Adipocyte (in vitro differentiated cells): ENCODE results near the gene MEF2D.

Source experiments
- DNase-seq: peaks from one replicate; pipeline ENCODE4 v3.0.0-alpha.2; 2015; ENCODE audit warnings: low read depth
- H3K27me3 ChIP-seq: replicated peaks from 2 replicates; pipeline ENCODE4 v1.7.0; 2013; ENCODE audit warnings: mild to moderate bottlenecking, low read length, moderate library complexity; ENCODE audit not compliant: control insufficient read depth, insufficient read depth
- H3K36me3 ChIP-seq: 2 replicates; pipeline ENCODE4 v1.7.0; 2013; ENCODE audit warnings: low read length, mild to moderate bottlenecking, moderate library complexity; ENCODE audit not compliant: control insufficient read depth, insufficient read depth, severe bottlenecking
- H3K4me1 ChIP-seq: 2 replicates; pipeline ENCODE4 v1.7.0; 2013; ENCODE audit warnings: mild to moderate bottlenecking, low read length, moderate library complexity; ENCODE audit not compliant: control insufficient read depth, insufficient read depth
- H3K4me3 ChIP-seq: 2 replicates; pipeline ENCODE4 v1.7.0; 2013; ENCODE audit warnings: mild to moderate bottlenecking, low read length, moderate library complexity
- H3K9ac ChIP-seq: 2 replicates; pipeline ENCODE4 v1.7.0; 2013; ENCODE audit warnings: mild to moderate bottlenecking, low read length, moderate library complexity
- H3K9me3 ChIP-seq: 2 replicates; pipeline ENCODE4 v1.7.0; 2013; ENCODE audit warnings: mild to moderate bottlenecking, low read length, moderate library complexity; ENCODE audit not compliant: control insufficient read depth

MEF2D gene

DNA sequence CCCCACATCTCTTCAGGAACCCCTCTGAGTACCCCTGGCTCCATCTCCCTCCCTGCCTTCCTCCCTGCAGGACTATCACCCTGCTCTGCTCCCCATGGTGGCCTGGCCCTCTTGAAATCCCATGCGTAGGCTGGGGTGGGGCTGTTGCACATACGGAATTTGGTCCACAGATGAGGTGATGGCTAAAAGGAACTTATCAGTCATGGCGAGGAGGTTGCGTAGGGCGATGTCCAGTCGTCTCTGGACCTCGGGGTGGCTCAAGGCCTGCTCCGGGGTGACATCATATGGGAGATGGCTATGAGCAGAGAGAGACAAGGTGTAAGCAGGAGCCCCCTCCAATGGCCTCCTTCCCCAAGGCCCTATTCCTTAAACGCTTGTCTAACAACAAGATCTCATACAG is 36.5 kb upstream of the MEF2D start:
- Histone ChIP-seq H3K4me1 (peaks cover 5% of the 10 kb centered on the region), H3K36me3 (no peaks in the 10 kb centered on the region), H3K9me3 (no peaks in the 10 kb centered on the region), H3K4me3 (no peak overlapping the region), H3K9ac (no peak overlapping the region), H3K27me3 (no peaks in the 10 kb centered on the region)
- no peak for DNase-seq

DNA sequence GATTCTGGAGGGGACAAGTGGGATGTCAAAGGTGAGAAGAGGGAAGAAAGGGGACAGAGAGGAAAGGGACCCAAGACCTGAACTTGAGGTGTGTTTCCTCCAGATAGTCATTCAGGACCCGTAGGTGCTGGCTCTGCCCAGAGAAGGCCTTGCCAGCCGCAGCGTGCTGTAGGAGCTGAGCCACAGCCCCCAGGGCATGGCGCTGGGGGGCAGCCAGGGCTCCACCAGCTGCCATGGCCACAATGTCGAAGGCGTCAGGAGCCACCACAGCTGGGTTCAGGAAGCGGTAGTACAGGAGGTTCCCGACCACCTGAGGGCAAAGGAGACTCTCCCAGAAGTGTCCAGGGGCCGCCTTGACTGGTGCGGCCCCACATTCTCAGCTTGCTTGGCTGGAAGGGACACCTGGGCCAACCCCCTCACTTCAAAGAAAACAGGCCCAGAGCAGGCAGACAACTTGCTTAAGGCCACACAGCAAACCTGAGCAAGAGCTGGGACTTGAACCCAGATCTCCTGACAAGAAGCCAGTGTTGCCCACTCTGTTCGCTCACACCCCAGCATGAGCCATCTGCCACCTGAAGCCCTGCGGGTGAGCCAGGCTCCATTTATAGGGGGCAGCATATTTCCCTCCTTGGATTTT is 34.0 kb upstream of the MEF2D start:
- Histone ChIP-seq H3K36me3 (no peaks in the 10 kb centered on the region), H3K9me3 (no peaks in the 10 kb centered on the region), H3K9ac (no peak overlapping the region), H3K4me1 (no peaks in the 10 kb centered on the region), H3K27me3 (no peaks in the 10 kb centered on the region), H3K4me3 (no peak overlapping the region)
- no peak for DNase-seq

DNA sequence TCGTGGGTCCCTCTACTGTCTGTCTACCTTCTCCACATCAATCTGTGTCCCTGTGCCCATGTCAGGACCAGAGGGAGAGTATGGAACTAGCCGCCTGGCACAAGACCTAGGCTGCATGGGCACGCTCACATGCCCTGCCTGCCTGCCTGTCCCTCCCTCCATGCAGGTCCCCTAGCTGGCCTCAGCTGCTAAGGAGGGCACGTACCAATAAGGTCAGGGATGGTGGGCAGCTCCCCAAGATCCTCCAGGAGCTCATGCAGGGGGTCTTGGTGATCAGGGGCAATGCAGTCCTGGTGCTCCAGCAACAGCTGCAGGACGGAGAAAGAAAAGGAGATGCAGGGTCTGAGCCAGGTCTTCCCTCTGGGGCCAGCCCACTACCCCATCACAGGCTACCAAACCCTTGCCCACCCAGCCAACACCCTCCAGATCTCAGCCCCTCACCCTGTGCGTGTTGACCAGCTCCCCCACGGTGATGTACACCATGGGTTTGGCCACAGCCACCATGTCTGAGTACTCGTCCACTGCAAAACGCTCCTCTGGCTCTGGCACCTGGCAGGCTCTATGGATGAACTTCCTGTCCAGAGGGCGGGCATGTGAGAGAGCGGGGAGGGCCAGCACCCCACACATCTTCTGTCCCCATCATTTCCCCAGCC is 33.1 kb upstream of the MEF2D start:
- Histone ChIP-seq H3K27me3 (no peaks in the 10 kb centered on the region), H3K9me3 (no peaks in the 10 kb centered on the region), H3K4me3 (no peak overlapping the region), H3K36me3 (no peaks in the 10 kb centered on the region), H3K9ac (no peak overlapping the region), H3K4me1 (no peaks in the 10 kb centered on the region)
- DNase-seq = no peak

DNA sequence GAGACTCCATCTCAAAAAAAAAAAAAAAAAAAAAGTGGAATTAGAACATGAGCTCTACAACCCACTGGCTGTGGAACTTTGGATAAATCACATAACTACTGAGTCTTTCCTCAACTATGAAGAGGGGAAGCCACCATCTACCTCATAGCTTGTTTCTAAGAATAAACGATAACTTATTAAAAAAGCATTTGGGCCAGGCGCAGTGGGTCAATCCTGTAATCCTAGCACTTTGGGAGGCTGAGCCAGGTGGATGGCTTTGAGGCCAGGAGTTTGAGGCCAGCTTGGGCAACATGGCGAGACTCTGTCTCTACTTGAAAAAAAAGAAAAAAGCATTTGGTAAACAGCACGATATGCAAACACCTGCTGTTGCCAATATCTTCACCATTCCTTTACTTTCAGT is 31.8 kb upstream of the MEF2D start:
- DNase-seq = no peak
- Histone ChIP-seq H3K4me1 (no peaks in the 10 kb centered on the region), H3K27me3 (no peaks in the 10 kb centered on the region), H3K4me3 (no peak overlapping the region), H3K36me3 (no peaks in the 10 kb centered on the region), H3K9ac (no peak overlapping the region), H3K9me3 (no peaks in the 10 kb centered on the region)

DNA sequence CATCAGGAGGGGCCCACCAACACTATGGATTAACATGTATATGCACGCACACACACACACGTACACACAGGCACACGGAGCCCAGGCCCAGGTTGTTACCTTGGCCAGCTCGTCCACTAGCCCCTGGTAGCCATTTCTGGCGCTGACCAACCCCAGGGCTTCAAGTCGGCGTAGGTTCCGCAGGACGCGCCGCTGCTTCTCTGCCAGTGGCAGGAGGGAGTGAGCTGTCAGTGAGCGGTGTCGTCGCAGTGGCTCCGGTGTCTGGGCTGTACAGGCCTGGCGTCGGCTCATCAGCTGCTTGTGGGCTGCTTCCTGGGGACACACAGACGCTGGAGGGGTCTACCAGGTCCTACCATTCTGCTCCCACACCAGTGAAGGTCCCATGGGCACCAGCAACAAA is 29.4 kb upstream of the MEF2D start:
- no peak for DNase-seq
- Histone ChIP-seq H3K4me3 (no peak overlapping the region), H3K36me3 (no peaks in the 10 kb centered on the region), H3K4me1 (no peaks in the 10 kb centered on the region), H3K27me3 (no peaks in the 10 kb centered on the region), H3K9me3 (no peaks in the 10 kb centered on the region), H3K9ac (no peak overlapping the region)

DNA sequence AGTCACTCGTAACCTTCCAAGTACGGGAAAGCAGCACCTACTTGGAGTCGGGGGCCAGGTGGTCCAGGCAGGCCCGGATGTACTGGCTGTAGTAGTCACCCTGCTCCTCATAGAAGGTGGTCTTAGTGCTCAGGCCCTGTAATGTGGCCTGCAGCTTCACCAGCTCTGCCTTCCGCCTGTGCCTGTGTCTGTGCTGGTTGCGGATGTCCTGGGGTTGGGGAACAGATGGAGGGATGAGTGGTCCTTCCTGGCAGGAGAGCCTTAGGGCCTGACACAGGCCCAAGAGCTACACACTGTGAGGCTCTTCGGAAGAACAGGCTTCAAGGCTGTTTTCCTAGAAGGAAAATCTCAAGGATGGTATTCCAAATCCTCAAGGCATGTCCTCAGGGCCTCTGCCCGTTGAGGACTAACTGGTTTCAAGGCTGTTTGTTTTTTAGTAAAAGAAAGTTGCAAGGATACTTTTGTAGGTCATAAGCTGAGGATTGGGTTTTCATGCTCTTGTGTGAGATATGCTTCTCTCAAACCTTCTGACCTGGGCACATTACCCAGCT is 28.4 kb upstream of the MEF2D start:
- Histone ChIP-seq H3K9ac (no peak overlapping the region), H3K4me1 (no peaks in the 10 kb centered on the region), H3K9me3 (no peaks in the 10 kb centered on the region), H3K36me3 (no peaks in the 10 kb centered on the region), H3K27me3 (no peaks in the 10 kb centered on the region), H3K4me3 (no peak overlapping the region)
- no peak for DNase-seq

DNA sequence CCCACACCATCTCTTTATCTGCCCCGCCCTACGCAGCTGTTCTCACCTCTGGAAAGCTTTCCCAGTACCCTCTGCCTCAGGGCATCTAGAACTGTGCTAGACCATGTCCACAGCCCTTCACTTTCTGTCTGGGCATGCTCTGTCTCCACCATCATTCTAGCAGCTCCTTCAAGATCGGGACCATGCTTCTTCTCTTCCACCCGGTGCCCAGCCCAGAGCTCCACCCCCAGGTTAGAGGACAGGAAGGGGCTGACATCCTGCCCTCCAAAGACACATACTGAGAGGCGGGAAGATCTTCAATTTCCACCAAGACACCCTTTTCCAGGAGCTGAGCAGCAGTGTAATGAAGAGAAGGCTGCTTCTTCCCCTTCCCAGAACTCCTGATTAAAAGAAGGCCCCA is 27.7 kb upstream of the MEF2D start:
- no peak for DNase-seq
- H3K9me3 ChIP-seq = no peaks in the 10 kb centered on the region
- H3K36me3 ChIP-seq = no peaks in the 10 kb centered on the region
- no peak overlapping the region for H3K4me3 ChIP-seq
- H3K9ac ChIP-seq = no peak overlapping the region
- H3K4me1 ChIP-seq = no peaks in the 10 kb centered on the region
- no peaks in the 10 kb centered on the region for H3K27me3 ChIP-seq

DNA sequence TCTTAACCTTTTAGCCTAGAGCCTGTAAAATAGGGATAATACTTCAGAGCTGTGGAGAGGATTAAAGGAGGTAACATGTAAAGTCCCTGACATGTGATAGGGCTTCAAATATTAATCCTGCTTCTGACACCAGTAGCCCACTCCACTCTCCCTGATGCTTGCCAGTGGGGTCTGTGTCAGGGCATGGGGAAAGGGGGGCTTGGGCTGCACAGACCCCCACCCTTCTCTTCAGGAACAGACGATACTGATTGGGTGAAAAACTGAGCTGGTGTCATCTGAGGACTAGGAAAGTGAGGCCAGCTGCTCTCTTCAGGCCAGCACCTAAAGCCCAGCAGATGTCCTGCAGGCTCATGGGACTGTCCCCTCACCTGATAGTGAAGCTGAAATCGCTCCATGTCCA is 27.0 kb upstream of the MEF2D start:
- H3K9me3 ChIP-seq = no peaks in the 10 kb centered on the region
- H3K4me3 ChIP-seq = no peak overlapping the region
- no peak for DNase-seq
- H3K36me3 ChIP-seq = no peaks in the 10 kb centered on the region
- H3K27me3 ChIP-seq = no peaks in the 10 kb centered on the region
- no peaks in the 10 kb centered on the region for H3K4me1 ChIP-seq
- no peak overlapping the region for H3K9ac ChIP-seq

DNA sequence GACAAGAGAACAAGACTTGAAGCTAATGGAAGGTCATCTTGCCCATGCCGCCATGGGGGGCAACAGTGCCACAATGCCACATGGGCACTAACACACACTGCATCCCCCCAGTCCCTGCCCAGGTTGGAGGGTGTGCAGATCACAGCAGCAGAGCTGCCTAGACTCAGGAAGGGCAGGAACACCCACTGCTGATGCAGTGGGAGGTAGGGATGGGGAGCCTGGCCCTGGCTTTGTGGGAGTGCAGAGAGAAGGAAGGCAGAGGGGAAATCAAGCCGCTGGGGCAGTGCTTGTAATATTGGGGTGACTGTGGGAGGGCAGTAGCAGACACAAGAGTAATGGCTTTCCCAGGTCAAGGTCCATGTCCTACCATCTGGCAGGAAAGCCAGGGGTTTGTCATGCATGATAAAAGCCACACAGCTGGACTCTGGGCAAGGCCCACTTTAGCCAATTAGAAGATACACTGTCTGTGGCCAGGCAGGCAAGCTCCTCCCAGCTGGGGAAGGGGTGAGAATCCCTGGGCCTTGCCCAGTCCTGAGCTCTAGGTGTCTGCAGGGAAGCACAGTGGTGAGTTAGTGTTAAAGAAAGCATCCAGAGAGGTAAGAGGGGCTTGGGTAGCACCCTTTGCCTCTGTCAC is 25.4 kb upstream of the MEF2D start:
- Histone ChIP-seq H3K4me3 (no peak overlapping the region), H3K36me3 (no peaks in the 10 kb centered on the region), H3K9me3 (no peaks in the 10 kb centered on the region), H3K27me3 (no peaks in the 10 kb centered on the region), H3K4me1 (no peaks in the 10 kb centered on the region), H3K9ac (no peak overlapping the region)
- DNase-seq = no peak

DNA sequence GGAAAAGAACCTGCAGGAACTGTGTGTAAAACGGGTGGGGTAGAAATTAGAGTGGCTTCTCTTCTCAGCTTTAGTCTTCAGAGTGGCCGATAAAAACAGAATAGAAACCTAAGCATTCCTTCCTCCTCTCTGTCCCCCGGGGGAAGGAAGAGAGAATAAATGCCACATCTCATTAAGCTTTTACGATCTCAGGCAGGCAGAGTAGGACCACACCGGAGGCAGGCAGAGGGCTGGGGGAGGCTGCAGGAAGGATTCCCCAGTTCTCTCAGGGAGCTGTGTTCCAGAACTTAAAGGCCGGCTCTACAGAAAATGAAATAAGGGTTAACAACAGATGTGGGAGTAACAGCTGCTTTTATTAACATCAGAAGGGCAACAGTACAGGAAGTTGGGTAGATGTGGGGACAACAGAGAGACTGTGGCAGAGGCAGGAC is 24.5 kb upstream of the MEF2D start:
- H3K9ac ChIP-seq = no peak overlapping the region
- no peaks in the 10 kb centered on the region for H3K27me3 ChIP-seq
- H3K4me3 ChIP-seq = no peak overlapping the region
- no peak for DNase-seq
- H3K9me3 ChIP-seq = no peaks in the 10 kb centered on the region
- H3K4me1 ChIP-seq = no peaks in the 10 kb centered on the region
- H3K36me3 ChIP-seq = no peaks in the 10 kb centered on the region

DNA sequence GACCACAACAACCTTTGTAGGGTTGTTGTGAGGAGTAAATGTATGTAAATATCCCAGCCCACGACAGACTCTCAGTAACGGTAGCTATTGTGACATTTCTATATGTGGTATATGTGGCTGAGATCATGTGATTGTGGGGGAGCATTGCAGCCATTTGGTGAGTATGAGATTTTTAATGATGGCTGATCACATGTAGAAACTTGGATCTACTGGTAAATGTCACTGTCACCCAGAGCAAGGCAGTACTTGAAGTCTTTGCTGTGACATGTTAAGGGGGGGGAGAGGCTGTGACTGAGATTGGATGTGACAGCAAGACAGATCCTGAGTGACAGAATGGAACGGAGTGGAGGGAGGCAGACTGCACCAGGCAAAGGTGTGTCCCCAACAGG is 23.9 kb upstream of the MEF2D start:
- Histone ChIP-seq H3K4me3 (no peak overlapping the region), H3K27me3 (no peaks in the 10 kb centered on the region), H3K9ac (no peak overlapping the region), H3K9me3 (no peaks in the 10 kb centered on the region), H3K4me1 (no peaks in the 10 kb centered on the region), H3K36me3 (no peaks in the 10 kb centered on the region)
- no peak for DNase-seq
